Activated CD8-positive, alpha-beta memory T cell treated with anti-CD3 and anti-CD28 coated beads for 4 hours (primary cell): ENCODE measurements around the gene SYDE1.

Source experiments
- DNase-seq, 2 donors: peaks; one replicate each; pipeline ENCODE4 v3.0.0-alpha.2; 2020; ENCODE audit warnings: low read depth in 2 of 2

SYDE1 gene

GRCh38 chr19:15124572-15125231, 17.5 kb downstream of the SYDE1 start:
- no peak for DNase-seq

GRCh38 chr19:15125232-15126067, 18.2 kb downstream of the SYDE1 start:
- peak; percentile 96 for DNase-seq

- no peak for DNase-seq
Measured at GRCh38 chr19:15126131-15126910, 19.1 kb downstream of the SYDE1 start.

GRCh38 chr19:15128162-15128770, 21.1 kb downstream of the SYDE1 start:
- no peak for DNase-seq

- peak in 1 of 2 donors; percentile 38 for DNase-seq
Measured at GRCh38 chr19:15129856-15130585, 22.8 kb downstream of the SYDE1 start.

GRCh38 chr19:15136234-15136954, 29.2 kb downstream of the SYDE1 start:
- DNase-seq: no peak

GRCh38 chr19:15137777-15138176, 30.6 kb downstream of the SYDE1 start:
- DNase-seq: no peak

- DNase-seq: no peak
Measured at GRCh38 chr19:15138427-15138826, 31.2 kb downstream of the SYDE1 start.

GRCh38 chr19:15141143-15141542, 33.9 kb downstream of the SYDE1 start:
- DNase-seq: no peak

GRCh38 chr19:15142313-15142712, 35.1 kb downstream of the SYDE1 start:
- no peak for DNase-seq

GRCh38 chr19:15144046-15144646, 36.9 kb downstream of the SYDE1 start:
- DNase-seq: no peak

GRCh38 chr19:15147090-15147489, 39.9 kb downstream of the SYDE1 start:
- DNase-seq: no peak

- no peak for DNase-seq
Measured at GRCh38 chr19:15149737-15150136, 42.5 kb downstream of the SYDE1 start.

- no peak for DNase-seq
Measured at GRCh38 chr19:15154002-15154612, 46.9 kb downstream of the SYDE1 start.

GRCh38 chr19:15155296-15155695, 48.1 kb downstream of the SYDE1 start:
- no peak for DNase-seq

- no peak for DNase-seq
Measured at GRCh38 chr19:15156391-15156790, 49.2 kb downstream of the SYDE1 start.

- DNase-seq: no peak
Measured at GRCh38 chr19:15159251-15159650, 52.0 kb downstream of the SYDE1 start.

- DNase-seq: no peak
Measured at GRCh38 chr19:15161028-15161984, 54.1 kb downstream of the SYDE1 start.
